Thyroid gland (tissue), 4 donors: ENCODE results near the gene CCDC195. TPM values are rescaled to one million over a fixed set of nuclear protein-coding genes. Genes with fewer than 3 reads are reported as not detected.

Source experiments
- DNase-seq, 2 donors: peaks; one replicate each; pipeline ENCODE4 v3.0.0-alpha.2; 2019
- H3K27ac ChIP-seq, 3 donors: fragments of 200-600 bp; sonication (generic); 1 replicate in 2 of 3; 2 replicates in 1 of 3; pipeline ENCODE4 v1.5.1; 2016 to 2019; ENCODE audit warnings: mild to moderate bottlenecking in 1 of 3, moderate library complexity in 1 of 3
- H3K27me3 ChIP-seq: fragments of 200-600 bp; sonication (generic); one replicate; pipeline ENCODE4 v1.5.1; 2019
- H3K36me3 ChIP-seq, 2 donors: fragments of 200-600 bp; sonication (generic); one replicate each; pipeline ENCODE4 v1.5.1; 2016 to 2019
- H3K4me1 ChIP-seq, 2 donors: fragments of 200-600 bp; sonication (generic); one replicate each; pipeline ENCODE4 v1.5.1; 2017 to 2019
- H3K4me3 ChIP-seq, 3 donors: fragments of 200-600 bp; sonication (generic); replicated peaks in 1 of 3; 1 replicate in 2 of 3; 2 replicates in 1 of 3; pipeline ENCODE4 v1.5.1; 2016; ENCODE audit warnings: mild to moderate bottlenecking in 1 of 3
- H3K9me3 ChIP-seq: fragments of 200-600 bp; sonication (generic); one replicate; pipeline ENCODE4 v1.5.1; 2017
- POLR2A ChIP-seq, 2 donors: fragments of 450-650 bp; IDR thresholded peaks; one replicate each; pipeline ENCODE4 v1.6.1; 2017; ENCODE audit warnings: antibody characterized with exemption in 2 of 2, mild to moderate bottlenecking in 2 of 2, moderate library complexity in 1 of 2
- WGBS, 2 donors: methylation state at CpG; one replicate each; pipeline ENCODE4 v1.1.5; 2017; 5-methylcytosine and 5-hydroxymethylcytosine counted together
- intact Hi-C: fragments of 100-400 bp; cut with DNase I; formaldehyde crosslinking; loops from one replicate; pipeline ENCODE4 v1.15.1; 2023
- total RNA-seq, 4 donors: library from RNA; depleted of rRNA; stranded (reverse); fragments of >200 nt; gene quantifications; one replicate each; pipeline ENCODE4 v1.2.3, GENCODE V29; 2016
- TF ChIP-seq, protein P1 (sequence below), 6 experiments: fragments of 200-600 bp in 3 of 6; fragments of 450-650 bp in 3 of 6; sonication (generic) in 3 of 6; IDR thresholded peaks; one replicate each; pipeline ENCODE4 v1.5.1; 2016 to 2019; ENCODE audit warnings: antibody characterized with exemption in 6 of 6, mild to moderate bottlenecking in 2 of 6, inconsistent platforms in 1 of 6, moderate library complexity in 1 of 6

CCDC195 gene
- total RNA-seq, 4 donors from 2014 or later: not detected

DNA sequence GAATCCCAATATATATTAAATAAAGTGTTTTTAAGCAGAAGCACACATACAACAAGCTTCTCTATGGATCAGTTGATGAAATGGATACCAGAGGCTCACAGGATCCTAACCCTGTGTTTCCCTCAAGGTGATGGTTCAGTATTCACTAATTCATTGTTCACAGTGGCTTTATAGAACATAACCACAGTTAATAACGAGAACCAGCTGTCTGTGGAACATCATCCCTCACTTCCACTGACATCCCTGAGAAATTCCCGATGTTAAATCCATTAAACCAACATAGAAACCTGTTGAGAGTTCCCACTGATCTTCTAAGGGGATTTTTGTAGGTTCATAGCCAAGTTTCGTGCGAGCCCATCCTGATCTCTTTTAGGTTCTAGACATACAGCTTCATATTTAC is 29.0 kb downstream of the CCDC195 start:
- no peak for DNase-seq
- Histone ChIP-seq H3K27me3 (no peaks in the 10 kb centered on the region), H3K4me1 (no peaks in the 10 kb centered on the region), H3K4me3 (no peak overlapping the region), H3K9me3 (no peaks in the 10 kb centered on the region), H3K27ac (no peak overlapping the region), H3K36me3 (no peaks in the 10 kb centered on the region)
- intact Hi-C loops: no loop called here
- 82 to 90% methylated on average over 4 of the region's 4 CpGs for WGBS, 2 donors
- no peak for TF ChIP-seq POLR2A (IDR thresholded peaks at IDR 0.05)
- TF ChIP-seq, protein P1, sequence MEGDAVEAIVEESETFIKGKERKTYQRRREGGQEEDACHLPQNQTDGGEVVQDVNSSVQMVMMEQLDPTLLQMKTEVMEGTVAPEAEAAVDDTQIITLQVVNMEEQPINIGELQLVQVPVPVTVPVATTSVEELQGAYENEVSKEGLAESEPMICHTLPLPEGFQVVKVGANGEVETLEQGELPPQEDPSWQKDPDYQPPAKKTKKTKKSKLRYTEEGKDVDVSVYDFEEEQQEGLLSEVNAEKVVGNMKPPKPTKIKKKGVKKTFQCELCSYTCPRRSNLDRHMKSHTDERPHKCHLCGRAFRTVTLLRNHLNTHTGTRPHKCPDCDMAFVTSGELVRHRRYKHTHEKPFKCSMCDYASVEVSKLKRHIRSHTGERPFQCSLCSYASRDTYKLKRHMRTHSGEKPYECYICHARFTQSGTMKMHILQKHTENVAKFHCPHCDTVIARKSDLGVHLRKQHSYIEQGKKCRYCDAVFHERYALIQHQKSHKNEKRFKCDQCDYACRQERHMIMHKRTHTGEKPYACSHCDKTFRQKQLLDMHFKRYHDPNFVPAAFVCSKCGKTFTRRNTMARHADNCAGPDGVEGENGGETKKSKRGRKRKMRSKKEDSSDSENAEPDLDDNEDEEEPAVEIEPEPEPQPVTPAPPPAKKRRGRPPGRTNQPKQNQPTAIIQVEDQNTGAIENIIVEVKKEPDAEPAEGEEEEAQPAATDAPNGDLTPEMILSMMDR (IDR thresholded peaks at IDR 0.05): no peak

DNA sequence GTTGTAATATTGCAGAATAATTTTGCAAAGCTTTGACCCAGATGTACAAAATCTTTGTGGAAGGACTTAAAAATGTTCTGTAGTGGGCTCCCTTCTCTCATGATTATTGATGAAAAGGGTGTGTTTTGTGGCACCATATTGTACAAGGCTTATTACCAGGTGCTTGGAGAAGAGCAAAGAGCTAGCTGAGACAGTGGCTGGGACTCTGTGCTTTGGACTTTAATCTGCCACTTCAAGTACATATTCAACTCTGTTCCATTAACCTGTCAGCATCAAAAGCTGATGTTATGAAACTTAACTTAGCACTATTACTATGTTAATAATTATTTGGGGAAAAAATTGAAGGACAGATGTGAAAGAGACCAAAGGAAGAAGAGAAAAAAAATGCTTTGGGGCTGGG is 31.0 kb downstream of the CCDC195 start:
- H3K9me3 ChIP-seq: no peaks in the 10 kb centered on the region
- TF ChIP-seq POLR2A (IDR thresholded peaks at IDR 0.05): no peak
- TF ChIP-seq, protein P1 (IDR thresholded peaks at IDR 0.05): no peak
- intact Hi-C loops: no loop called here

DNA sequence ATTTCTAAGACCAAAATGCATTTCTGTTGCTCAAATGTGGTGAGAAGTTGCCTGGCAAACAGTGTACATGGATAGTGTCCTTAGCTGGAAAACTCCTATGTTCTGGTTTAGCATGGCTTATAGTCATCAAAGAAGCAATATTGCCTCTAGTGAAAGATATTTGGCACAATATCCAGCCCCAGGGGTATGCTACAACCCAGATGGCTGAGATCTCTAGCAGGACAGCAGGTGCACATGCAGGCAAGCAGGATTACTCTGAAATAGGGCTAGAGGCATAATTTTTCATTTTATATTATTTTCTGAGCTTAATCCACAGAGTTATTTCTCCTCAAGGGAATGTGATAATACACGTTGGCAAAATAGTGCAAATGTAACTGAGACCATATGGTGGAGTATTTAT is 34.0 kb downstream of the CCDC195 start:
- Histone ChIP-seq H3K27ac (no peak overlapping the region), H3K9me3 (no peaks in the 10 kb centered on the region)

More for the DNA sequence above, 31.0 kb downstream of the CCDC195 start:
- Histone ChIP-seq H3K27me3 (no peaks in the 10 kb centered on the region), H3K4me3 (no peak overlapping the region), H3K27ac (no peak overlapping the region), H3K36me3 (no peaks in the 10 kb centered on the region), H3K4me1 (no peaks in the 10 kb centered on the region)
- DNase-seq: no peak

DNA sequence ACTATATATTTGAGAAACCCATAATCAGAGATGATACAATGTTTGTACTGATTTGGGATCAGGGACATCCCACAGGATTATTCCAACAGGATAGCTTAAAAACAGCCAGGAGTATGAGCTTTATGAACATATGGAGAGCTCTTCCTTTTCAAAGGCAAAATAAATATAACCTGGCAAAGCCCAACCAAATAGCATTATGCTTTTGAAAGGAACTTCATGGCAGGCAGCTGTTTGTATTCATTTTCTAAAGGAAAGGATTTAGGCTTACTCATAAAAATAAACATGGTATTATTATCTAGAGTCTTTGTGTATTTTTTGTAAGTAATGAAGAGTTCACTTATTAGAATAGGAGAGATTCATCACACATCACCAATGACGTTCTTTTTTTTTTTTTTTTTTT is 44.4 kb downstream of the CCDC195 start:
- intact Hi-C loops: no loop called here
- TF ChIP-seq POLR2A (IDR thresholded peaks at IDR 0.05): no peak
- TF ChIP-seq, protein P1 (IDR thresholded peaks at IDR 0.05): no peak
- Histone ChIP-seq H3K27me3 (no peaks in the 10 kb centered on the region), H3K4me3 (no peak overlapping the region), H3K36me3 (no peaks in the 10 kb centered on the region), H3K27ac (no peak overlapping the region), H3K4me1 (no peaks in the 10 kb centered on the region), H3K9me3 (no peaks in the 10 kb centered on the region)
- DNase-seq: no peak
- 56 to 68% methylated on average over 1 of the region's 1 CpG for WGBS, 2 donors

More for the DNA sequence above, 34.0 kb downstream of the CCDC195 start:
- no peak for TF ChIP-seq POLR2A (IDR thresholded peaks at IDR 0.05)
- TF ChIP-seq, protein P1 (IDR thresholded peaks at IDR 0.05): no peak
- 72 to 73% methylated on average over 1 of the region's 1 CpG for whole genome bisulfite sequencing, 2 donors
- intact Hi-C loops: no loop called here
- H3K4me3 ChIP-seq: no peak overlapping the region
- no peaks in the 10 kb centered on the region for H3K36me3 ChIP-seq
- H3K27me3 ChIP-seq: no peaks in the 10 kb centered on the region
- DNase-seq: no peak
- no peaks in the 10 kb centered on the region for H3K4me1 ChIP-seq

DNA sequence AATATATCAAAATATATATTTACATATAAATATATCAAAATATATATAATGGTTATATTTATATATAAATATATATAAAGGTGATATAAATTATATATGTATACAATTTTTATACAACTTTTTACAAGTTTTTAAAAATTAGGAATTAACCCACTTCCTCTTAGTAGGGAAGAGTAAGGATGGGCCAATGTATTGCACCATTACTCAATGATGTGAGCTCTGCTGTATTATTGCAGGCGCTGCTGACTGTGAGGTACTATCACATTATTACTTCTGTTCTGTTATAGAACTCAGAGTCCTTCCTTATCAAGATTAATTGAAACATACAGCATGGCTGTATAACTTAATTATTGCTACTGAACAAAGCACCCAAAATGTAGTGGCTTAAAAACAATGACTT is 46.0 kb downstream of the CCDC195 start:
- 96% methylated on average over 1 of the region's 1 CpG for WGBS, 2 donors
- DNase-seq: no peak
- H3K36me3 ChIP-seq: no peaks in the 10 kb centered on the region
- H3K4me3 ChIP-seq: no peak overlapping the region
- no peaks in the 10 kb centered on the region for H3K27me3 ChIP-seq
- no peak for TF ChIP-seq POLR2A (IDR thresholded peaks at IDR 0.05)
- TF ChIP-seq, protein P1 (IDR thresholded peaks at IDR 0.05): no peak
- H3K4me1 ChIP-seq: no peaks in the 10 kb centered on the region
- H3K27ac ChIP-seq: no peak overlapping the region
- no peaks in the 10 kb centered on the region for H3K9me3 ChIP-seq
- intact Hi-C loops: no loop called here
